Activated T-cell treated with anti-CD3 and anti-CD28 coated beads, Interleukin-2, amount 50 U/mL, for 72 hours (primary cell): ENCODE results near the gene PCK2. TPM values are rescaled to one million over a fixed set of nuclear protein-coding genes. Genes with fewer than 3 reads are reported as not detected.

Source experiments
- ATAC-seq, 2 donors: fragments of 150-1000 bp; cut with Tn5 transposase; replicated peaks in 1 of 2; 2 replicates each; pipeline ENCODE4 v1.10.0; 2021; ENCODE audit warnings: moderate library complexity in 2 of 2, mild to moderate bottlenecking in 1 of 2
- DNase-seq, 2 donors: peaks; one replicate each; pipeline ENCODE4 v3.0.0; 2021 to 2022; ENCODE audit warnings: mixed read lengths in 1 of 2
- H3K27ac Mint-ChIP-seq: one replicate; pipeline ENCODE4 v1.8.0; 2022; ENCODE audit warnings: mild to moderate bottlenecking, moderate library complexity, mixed read lengths
- H3K27me3 Mint-ChIP-seq: one replicate; pipeline ENCODE4 v1.8.0; 2022; ENCODE audit warnings: low read depth, mixed read lengths
- H3K36me3 Mint-ChIP-seq, 2 donors: one replicate each; pipeline ENCODE4 v1.8.0; 2022; ENCODE audit warnings: mixed read lengths in 2 of 2, mild to moderate bottlenecking in 1 of 2; ENCODE audit not compliant: insufficient read depth in 2 of 2
- H3K4me1 Mint-ChIP-seq: one replicate; pipeline ENCODE4 v1.8.0; 2022; ENCODE audit warnings: low read depth, mixed read lengths
- H3K4me3 Mint-ChIP-seq, 2 donors: one replicate each; pipeline ENCODE4 v1.8.0; 2022; ENCODE audit warnings: mild to moderate bottlenecking in 2 of 2, mixed read lengths in 2 of 2, moderate library complexity in 2 of 2
- H3K9me3 Mint-ChIP-seq, 2 donors: one replicate each; pipeline ENCODE4 v1.8.0; 2022; ENCODE audit warnings: mixed read lengths in 2 of 2
- total RNA-seq, 2 donors: library from RNA; stranded (reverse); gene quantifications; one replicate each; pipeline ENCODE4 v1.2.3, GENCODE V29; 2022

PCK2 gene
- total RNA-seq, 2 donors from 2014 or later: 161 to 180 TPM

GRCh38 chr14:24147761-24148428 lies 53.8 kb downstream of the PCK2 start:
- no peak for ATAC-seq
- H3K27me3 Mint-ChIP-seq: no peaks in the 10 kb centered on the region
- peaks cover 23 to 34% of the 10 kb centered on the region in 2 donors for H3K36me3 Mint-ChIP-seq
- H3K4me3 Mint-ChIP-seq: peak overlapping the region; percentile 93 to 99
- peak overlapping the region; percentile 62 for H3K27ac Mint-ChIP-seq
- DNase-seq: no peak
- H3K9me3 Mint-ChIP-seq: no peaks in the 10 kb centered on the region
- peaks cover 51% of the 10 kb centered on the region for H3K4me1 Mint-ChIP-seq

GRCh38 chr14:24149302-24149969 lies 55.3 kb downstream of the PCK2 start:
- ATAC-seq: no peak
- H3K36me3 Mint-ChIP-seq: peaks cover 17 to 26% of the 10 kb centered on the region in 2 donors
- H3K4me1 Mint-ChIP-seq: peaks cover 35% of the 10 kb centered on the region
- H3K27me3 Mint-ChIP-seq: no peaks in the 10 kb centered on the region
- H3K27ac Mint-ChIP-seq: peak overlapping the region; percentile 84
- no peaks in the 10 kb centered on the region for H3K9me3 Mint-ChIP-seq
- peak overlapping the region; percentile 75 to 99 for H3K4me3 Mint-ChIP-seq
- no peak for DNase-seq

GRCh38 chr14:24150061-24150460 lies 56.0 kb downstream of the PCK2 start:
- DNase-seq (no peak), ATAC-seq (no peak)
- H3K4me3 Mint-ChIP-seq: no peak overlapping the region
- H3K4me1 Mint-ChIP-seq: peaks cover 29% of the 10 kb centered on the region
- H3K9me3 Mint-ChIP-seq: no peaks in the 10 kb centered on the region
- H3K27ac Mint-ChIP-seq: no peak overlapping the region
- peaks cover 20 to 23% of the 10 kb centered on the region in 2 donors for H3K36me3 Mint-ChIP-seq
- H3K27me3 Mint-ChIP-seq: no peaks in the 10 kb centered on the region

- DNase-seq (no peak), ATAC-seq (no peak)
- Mint-ChIP-seq H3K27ac (peak overlapping the region; percentile 40), H3K27me3 (no peaks in the 10 kb centered on the region), H3K9me3 (no peaks in the 10 kb centered on the region), H3K4me1 (peaks cover 26% of the 10 kb centered on the region), H3K36me3 (peaks cover 20 to 27% of the 10 kb centered on the region in 2 donors), H3K4me3 (no peak overlapping the region)
These were observed 56.5 kb downstream of the PCK2 start for GRCh38 chr14:24150567-24150966.

- DNase-seq (no peak), ATAC-seq (no peak)
- Mint-ChIP-seq H3K4me1 (peaks cover 23% of the 10 kb centered on the region), H3K27ac (peak overlapping the region; percentile 40), H3K4me3 (no peak overlapping the region), H3K27me3 (no peaks in the 10 kb centered on the region), H3K9me3 (no peaks in the 10 kb centered on the region), H3K36me3 (peaks cover 20 to 29% of the 10 kb centered on the region in 2 donors)
These were observed 56.9 kb downstream of the PCK2 start for GRCh38 chr14:24150993-24151392.

GRCh38 chr14:24151404-24152080 lies 57.4 kb downstream of the PCK2 start:
- no peaks in the 10 kb centered on the region for H3K9me3 Mint-ChIP-seq
- no peak for ATAC-seq
- peaks cover 23% of the 10 kb centered on the region for H3K4me1 Mint-ChIP-seq
- H3K27ac Mint-ChIP-seq: peak overlapping the region; percentile 79
- no peak for DNase-seq
- H3K27me3 Mint-ChIP-seq: no peaks in the 10 kb centered on the region
- H3K36me3 Mint-ChIP-seq: peaks cover 20 to 27% of the 10 kb centered on the region in 2 donors
- no peak overlapping the region for H3K4me3 Mint-ChIP-seq

Other genes with a start within 250 kb of the PCK2 start
- 10 to 100 TPM; 21.6 to 24.4 TPM for gene DHRS4, start 140.5 kb upstream of the PCK2 start, total RNA-seq
- gene DHRS4L2, start 105.4 kb upstream of the PCK2 start, total RNA-seq: 10 to 100 TPM; 24.7 to 27.2 TPM
- gene CARMIL3, start 42.3 kb upstream of the PCK2 start, total RNA-seq: 1 to 10 TPM; 1.9 to 2.1 TPM
- under 1 TPM; 0.12 to 0.14 TPM for gene CPNE6, start 22.7 kb upstream of the PCK2 start, total RNA-seq
- gene DCAF11, start 20.5 kb downstream of the PCK2 start, total RNA-seq: 100 to 1,000 TPM; 109 to 124 TPM
- 1 to 10 TPM; 5.2 TPM for gene NRL, start 20.6 kb downstream of the PCK2 start, total RNA-seq
- gene FITM1, start 36.3 kb downstream of the PCK2 start, total RNA-seq: 1 to 10 TPM in 1 of 2 donors, under 1 TPM in 1; 0.46 to 2.2 TPM
- gene PSME1, start 41.9 kb downstream of the PCK2 start, total RNA-seq: 100 to 1,000 TPM; 342 to 378 TPM
- 10 to 100 TPM; 38.0 to 56.5 TPM for gene EMC9, start 47.3 kb downstream of the PCK2 start, total RNA-seq
- 100 to 1,000 TPM; 369 to 376 TPM for gene PSME2, start 52.3 kb downstream of the PCK2 start, total RNA-seq
- gene RNF31, start 53.2 kb downstream of the PCK2 start, total RNA-seq: 10 to 100 TPM; 88.7 to 90.6 TPM
- 100 to 1,000 TPM; 245 to 263 TPM for gene IRF9, start 67.0 kb downstream of the PCK2 start, total RNA-seq
- 10 to 100 TPM; 48.0 to 57.9 TPM for gene REC8, start 77.8 kb downstream of the PCK2 start, total RNA-seq
- 10 to 100 TPM; 30.9 to 38.0 TPM for gene IPO4, start 94.5 kb downstream of the PCK2 start, total RNA-seq
- gene TM9SF1, start 101.1 kb downstream of the PCK2 start, total RNA-seq: 10 to 100 TPM; 27.4 to 32.5 TPM
- gene TSSK4, start 111.4 kb downstream of the PCK2 start, total RNA-seq: under 1 TPM in 1 of 2 donors, not detected in 1; 0.88 TPM
- 100 to 1,000 TPM; 105 to 119 TPM for gene CHMP4A, start 119.2 kb downstream of the PCK2 start, total RNA-seq
- gene MDP1, start 121.8 kb downstream of the PCK2 start, total RNA-seq: 10 to 100 TPM; 16.8 to 20.2 TPM
- gene NEDD8, start 138.1 kb downstream of the PCK2 start, total RNA-seq: 100 to 1,000 TPM; 127 to 148 TPM
- gene GMPR2, start 138.6 kb downstream of the PCK2 start, total RNA-seq: 10 to 100 TPM; 67.5 to 75.5 TPM
- 100 to 1,000 TPM in 1 of 2 donors, 10 to 100 TPM in 1; 87.7 to 103 TPM for gene TINF2, start 148.3 kb downstream of the PCK2 start, total RNA-seq
- gene TGM1, start 168.9 kb downstream of the PCK2 start, total RNA-seq: 10 to 100 TPM in 1 of 2 donors, 1 to 10 TPM in 1; 9.3 to 14.0 TPM
- gene RABGGTA, start 177.3 kb downstream of the PCK2 start, total RNA-seq: 10 to 100 TPM; 53.8 to 56.2 TPM
- 10 to 100 TPM; 28.5 to 29.0 TPM for gene DHRS1, start 205.5 kb downstream of the PCK2 start, total RNA-seq
- 10 to 100 TPM; 31.7 to 34.0 TPM for gene NOP9, start 205.5 kb downstream of the PCK2 start, total RNA-seq
- gene CIDEB, start 213.7 kb downstream of the PCK2 start, total RNA-seq: 10 to 100 TPM; 11.6 to 12.9 TPM
- 10 to 100 TPM; 21.5 to 23.4 TPM for gene LTB4R2, start 215.8 kb downstream of the PCK2 start, total RNA-seq
- gene LTB4R, start 217.2 kb downstream of the PCK2 start, total RNA-seq: 10 to 100 TPM; 27.1 to 28.5 TPM
- 1 to 10 TPM; 4.6 to 6.9 TPM for gene ADCY4, start 240.8 kb downstream of the PCK2 start, total RNA-seq
- gene RIPK3, start 245.7 kb downstream of the PCK2 start, total RNA-seq: 10 to 100 TPM; 11.0 to 18.6 TPM